Transverse colon (tissue), 4 donors: ENCODE measurements around the gene TMED6.

Experiments
- POLR2AphosphoS5 ChIP-seq, 3 donors: sonication (generic); formaldehyde crosslinking; IDR thresholded peaks; one replicate each; pipeline ENCODE4 v1.6.1; 2016; ENCODE audit warnings: antibody characterized with exemption in 3 of 3
- TF ChIP-seq, protein P1 (sequence below), 5 experiments: fragments of 200-600 bp in 3 of 5; fragments of 450-650 bp in 2 of 5; sonication (generic) in 3 of 5; IDR thresholded peaks; 1 replicate in 2 of 5; 2 replicates in 3 of 5; pipeline ENCODE4 v1.5.1; 2016 to 2017; ENCODE audit warnings: antibody characterized with exemption in 5 of 5, inconsistent platforms in 3 of 5, mild to moderate bottlenecking in 2 of 5, moderate library complexity in 1 of 5

- TF ChIP-seq POLR2AphosphoS5 (IDR thresholded peaks at IDR 0.05) = no peak
- TF ChIP-seq, protein P1, sequence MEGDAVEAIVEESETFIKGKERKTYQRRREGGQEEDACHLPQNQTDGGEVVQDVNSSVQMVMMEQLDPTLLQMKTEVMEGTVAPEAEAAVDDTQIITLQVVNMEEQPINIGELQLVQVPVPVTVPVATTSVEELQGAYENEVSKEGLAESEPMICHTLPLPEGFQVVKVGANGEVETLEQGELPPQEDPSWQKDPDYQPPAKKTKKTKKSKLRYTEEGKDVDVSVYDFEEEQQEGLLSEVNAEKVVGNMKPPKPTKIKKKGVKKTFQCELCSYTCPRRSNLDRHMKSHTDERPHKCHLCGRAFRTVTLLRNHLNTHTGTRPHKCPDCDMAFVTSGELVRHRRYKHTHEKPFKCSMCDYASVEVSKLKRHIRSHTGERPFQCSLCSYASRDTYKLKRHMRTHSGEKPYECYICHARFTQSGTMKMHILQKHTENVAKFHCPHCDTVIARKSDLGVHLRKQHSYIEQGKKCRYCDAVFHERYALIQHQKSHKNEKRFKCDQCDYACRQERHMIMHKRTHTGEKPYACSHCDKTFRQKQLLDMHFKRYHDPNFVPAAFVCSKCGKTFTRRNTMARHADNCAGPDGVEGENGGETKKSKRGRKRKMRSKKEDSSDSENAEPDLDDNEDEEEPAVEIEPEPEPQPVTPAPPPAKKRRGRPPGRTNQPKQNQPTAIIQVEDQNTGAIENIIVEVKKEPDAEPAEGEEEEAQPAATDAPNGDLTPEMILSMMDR (IDR thresholded peaks at IDR 0.05) = no peak
Observed at GRCh38 chr16:69346683-69347082, 4.9 kb downstream of the TMED6 start.
